Measurements from ENCODE around the gene ATP2C2. TPM values are rescaled to one million over a fixed set of nuclear protein-coding genes. Genes with fewer than 3 reads are reported as not detected.

The ATP2C2 gene
- polyA plus RNA-seq, 1 donor, result 0.38 TPM

- DNase-seq (ENCODE audit: low read depth), result no peak
These were observed 5.8 kb upstream of the ATP2C2 start for GRCh38 chr16:84362471-84362941.

GRCh38 chr16:84366208-84366607 lies 2.1 kb upstream of the ATP2C2 start:
- no peak for DNase-seq (ENCODE audit: low read depth)

GRCh38 chr16:84367297-84367680 lies 1.0 kb upstream of the ATP2C2 start:
- DNase-seq (ENCODE audit: low read depth), result no peak

- no peak for DNase-seq (ENCODE audit: low read depth)
These were observed 509 bp upstream of the ATP2C2 start for GRCh38 chr16:84367750-84368307.

- no peak for DNase-seq (ENCODE audit: low read depth)
These were observed 767 bp downstream of the ATP2C2 start for GRCh38 chr16:84369105-84369504.

GRCh38 chr16:84369938-84370627 lies 1.7 kb downstream of the ATP2C2 start:
- DNase-seq (ENCODE audit: low read depth), result no peak

- DNase-seq (ENCODE audit: low read depth), result no peak
These were observed 2.6 kb downstream of the ATP2C2 start for GRCh38 chr16:84370723-84371552.

GRCh38 chr16:84371553-84371865 lies 3.2 kb downstream of the ATP2C2 start:
- no peak for DNase-seq (ENCODE audit: low read depth)

- DNase-seq (ENCODE audit: low read depth), result no peak
These were observed 5.7 kb downstream of the ATP2C2 start for GRCh38 chr16:84373907-84374489.

GRCh38 chr16:84378099-84378498 lies 9.8 kb downstream of the ATP2C2 start:
- no peak for DNase-seq (ENCODE audit: low read depth)

- no peak for DNase-seq (ENCODE audit: low read depth)
These were observed 10.2 kb downstream of the ATP2C2 start for GRCh38 chr16:84378567-84378966.

GRCh38 chr16:84379008-84379708 lies 10.8 kb downstream of the ATP2C2 start:
- DNase-seq (ENCODE audit: low read depth), result no peak

GRCh38 chr16:84379709-84380362 lies 11.5 kb downstream of the ATP2C2 start:
- DNase-seq (ENCODE audit: low read depth), result no peak

GRCh38 chr16:84380405-84380804 lies 12.1 kb downstream of the ATP2C2 start:
- DNase-seq (ENCODE audit: low read depth), result no peak

- no peak for DNase-seq (ENCODE audit: low read depth)
These were observed 14.1 kb downstream of the ATP2C2 start for GRCh38 chr16:84382396-84382795.

- DNase-seq (ENCODE audit: low read depth), result no peak
These were observed 14.8 kb downstream of the ATP2C2 start for GRCh38 chr16:84383106-84383505.

- DNase-seq (ENCODE audit: low read depth), result no peak
These were observed 17.7 kb downstream of the ATP2C2 start for GRCh38 chr16:84386047-84386446.

- DNase-seq (ENCODE audit: low read depth), result no peak
These were observed 18.7 kb downstream of the ATP2C2 start for GRCh38 chr16:84387021-84387420.

- no peak for DNase-seq (ENCODE audit: low read depth)
These were observed 21.9 kb downstream of the ATP2C2 start for GRCh38 chr16:84390131-84390785.

GRCh38 chr16:84391151-84392030 lies 23.1 kb downstream of the ATP2C2 start:
- DNase-seq (ENCODE audit: low read depth), result no peak
